HepG2 (cell line): Measurements from ENCODE around the gene MCRIP2. TPM values are rescaled to one million over a fixed set of nuclear protein-coding genes. Genes with fewer than 3 reads are reported as not detected.

Source experiments
- DMAP1 ChIP-seq: IDR thresholded peaks from 2 replicates; pipeline ENCODE4 v1.6.1; 2016
- HDAC1 ChIP-seq: sonication (generic); formaldehyde crosslinking; IDR thresholded peaks from 2 replicates; pipeline ENCODE4 v1.5.1; 2020; ENCODE audit warnings: mild to moderate bottlenecking, missing genetic modification reagents
- HMG20A ChIP-seq: IDR thresholded peaks from 2 replicates; pipeline ENCODE4 v1.6.1; 2016; ENCODE audit warnings: borderline replicate concordance
- JUND ChIP-seq: sonication (generic); formaldehyde crosslinking; IDR thresholded peaks from 2 replicates; pipeline ENCODE4 v1.8.0; 2022; ENCODE audit warnings: mild to moderate bottlenecking, missing genetic modification reagents
- MED13 ChIP-seq: sonication (generic); formaldehyde crosslinking; IDR thresholded peaks from 2 replicates; pipeline ENCODE4 v1.5.0; 2020; ENCODE audit warnings: missing genetic modification reagents
- NFAT5 ChIP-seq: sonication (generic); formaldehyde crosslinking; IDR thresholded peaks from 2 replicates; pipeline ENCODE4 v1.4.0; 2020; ENCODE audit warnings: missing genetic modification reagents
- REPIN1 ChIP-seq: sonication (generic); formaldehyde crosslinking; IDR thresholded peaks from 2 replicates; pipeline ENCODE4 v1.8.0; 2022; ENCODE audit warnings: missing genetic modification reagents, low read depth, mild to moderate bottlenecking, borderline replicate concordance
- RFX1 ChIP-seq: fragments of 450-650 bp; IDR thresholded peaks from 2 replicates; pipeline ENCODE4 v1.6.1; 2017
- RFXANK ChIP-seq: IDR thresholded peaks from 2 replicates; pipeline ENCODE4 v1.6.1; 2016
- SKIL ChIP-seq: sonication (generic); formaldehyde crosslinking; IDR thresholded peaks from 2 replicates; pipeline ENCODE4 v1.8.0; 2022; ENCODE audit warnings: missing genetic modification reagents, mild to moderate bottlenecking, moderate library complexity, borderline replicate concordance
- TCF7L2 ChIP-seq: IDR thresholded peaks from 2 replicates; pipeline ENCODE4 v1.6.1; 2011; ENCODE audit warnings: mild to moderate bottlenecking, low read depth, low read length, moderate library complexity
- TRIM22 ChIP-seq: fragments of 450-650 bp; IDR thresholded peaks from 2 replicates; pipeline ENCODE4 v1.6.1; 2017
- UBTF ChIP-seq: sonication (generic); formaldehyde crosslinking; IDR thresholded peaks from 2 replicates; pipeline ENCODE4 v1.4.0; 2020; ENCODE audit warnings: mild to moderate bottlenecking, missing genetic modification reagents
- ZC3H4 ChIP-seq: sonication (generic); formaldehyde crosslinking; IDR thresholded peaks from 2 replicates; pipeline ENCODE4 v1.4.0; 2020; ENCODE audit warnings: missing genetic modification reagents, borderline replicate concordance
- ZGPAT ChIP-seq: IDR thresholded peaks from 2 replicates; pipeline ENCODE4 v1.6.1; 2016; ENCODE audit warnings: mild to moderate bottlenecking
- ZNF605 ChIP-seq: sonication (generic); formaldehyde crosslinking; IDR thresholded peaks from 2 replicates; pipeline ENCODE4 v1.8.0; 2022; ENCODE audit warnings: mild to moderate bottlenecking, missing genetic modification reagents
- ZNF660 ChIP-seq: sonication (generic); formaldehyde crosslinking; IDR thresholded peaks from 2 replicates; pipeline ENCODE4 v1.5.1; 2020; ENCODE audit warnings: mild to moderate bottlenecking, low read depth, missing genetic modification reagents, borderline replicate concordance
- polyA plus RNA-seq, 8 experiments: library from polyadenylated mRNA; depleted of rRNA in 3 of 8; stranded (reverse) in 7 of 8; unstranded in 1 of 8; fragments of >200 nt; fragmentation: Illumina TruSeq in 4 of 8; extraction: Trizol in 4 of 8; gene quantifications; 2 replicates each; pipeline versions ENCODE4 v1.2.1 to v1.2.3, GENCODE V29; 2011 to 2016; ENCODE audit warnings: low read depth in 4 of 8, missing spikeins in 1 of 8, mixed read lengths in 1 of 8; ENCODE audit not compliant: insufficient read depth in 1 of 8
- total RNA-seq, 5 experiments: library from RNA; depleted of rRNA; stranded (reverse); fragments of >200 nt; fragmentation: Illumina TruSeq; extraction: Trizol; gene quantifications; 2 replicates each; pipeline ENCODE4 v1.2.3, GENCODE V29; 2016; ENCODE audit warnings: low read depth in 1 of 5

MCRIP2 gene
- total and polyA plus RNA-seq, 2 of the 13 experiments (the other 11 are each of a cell fraction or from before 2014, with no cell fraction given): 39.6 to 76.7 TPM

GRCh38 chr16:667780-668518, 26.3 kb downstream of the MCRIP2 start, which contains the start of gene RHOT2 (continued):
- TF ChIP-seq NFAT5: peak; percentile 38; the same call in 1 of the 2 replicates
- peak; percentile 82 for TF ChIP-seq HDAC1 (CRISPR knock-in tag)
- peak; percentile 34; the same call in 1 of the 2 replicates for TF ChIP-seq REPIN1
- TF ChIP-seq TRIM22: no peak
- no peak for TF ChIP-seq RFX1
- TF ChIP-seq DMAP1: peak; percentile 38; the same call in 1 of the 2 replicates
- TF ChIP-seq ZNF605 (CRISPR knock-in tag): no peak
- TF ChIP-seq MED13: peak; percentile 19; the same call in 1 of the 2 replicates
- TF ChIP-seq SKIL (CRISPR knock-in tag): no peak
- TF ChIP-seq ZGPAT (CRISPR knock-in tag): peak; percentile 64
- 0 out of 2 replicates have a peak, but pooled peaks have one; percentile 46 for TF ChIP-seq RFXANK (CRISPR knock-in tag)
- TF ChIP-seq ZNF660 (CRISPR knock-in tag): no peak
- TF ChIP-seq TCF7L2: no peak
- TF ChIP-seq ZC3H4: no peak
- TF ChIP-seq JUND (CRISPR knock-in tag): 0 out of 2 replicates have a peak, but pooled peaks have one; percentile 54
- TF ChIP-seq HMG20A (CRISPR knock-in tag): no peak
- TF ChIP-seq UBTF (CRISPR knock-in tag): peak; percentile 64; the same call in 1 of the 2 replicates
